MM.1S (cell line): Measurements from ENCODE around the gene DCLRE1A.

ENCODE experiments used
- DNase-seq: peaks from one replicate; pipeline ENCODE4 v3.0.0-alpha.2; 2015
- H2AFZ ChIP-seq: fragments of 300-600 bp; sonication (generic); 2 replicates; pipeline ENCODE4 v1.6.0; 2016; ENCODE audit warnings: antibody characterized with exemption, low read length
- H3F3A ChIP-seq: fragments of 300-600 bp; sonication (generic); 2 replicates; pipeline ENCODE4 v1.6.1; 2016; ENCODE audit warnings: mild to moderate bottlenecking, antibody characterized with exemption, low read length, moderate library complexity, mixed read lengths; ENCODE audit not compliant: insufficient read depth
- H3K27ac ChIP-seq: fragments of 300-600 bp; sonication (generic); 2 replicates; pipeline ENCODE4 v1.5.1; 2016; ENCODE audit warnings: mild to moderate bottlenecking, low read length
- H3K27me3 ChIP-seq: fragments of 300-600 bp; sonication (generic); replicated peaks from 2 replicates; pipeline ENCODE4 v1.6.0; 2016; ENCODE audit warnings: low read length; ENCODE audit not compliant: insufficient read depth
- H3K36me3 ChIP-seq: fragments of 300-600 bp; sonication (generic); replicated peaks from 2 replicates; pipeline ENCODE4 v1.6.1; 2016; ENCODE audit warnings: mild to moderate bottlenecking, low read length, mixed read lengths; ENCODE audit not compliant: insufficient read depth
- H3K4me1 ChIP-seq: fragments of 300-600 bp; sonication (generic); 2 replicates; pipeline ENCODE4 v1.6.1; 2016; ENCODE audit warnings: low read length, mixed read lengths
- H3K4me2 ChIP-seq: fragments of 300-600 bp; sonication (generic); 2 replicates; pipeline ENCODE4 v1.6.0; 2016; ENCODE audit warnings: low read depth, low read length
- H3K4me3 ChIP-seq: fragments of 300-600 bp; sonication (generic); 2 replicates; pipeline ENCODE4 v1.5.1; 2016; ENCODE audit warnings: low read length, mixed read lengths
- H3K79me2 ChIP-seq: fragments of 300-600 bp; sonication (generic); 2 replicates; pipeline ENCODE4 v1.6.1; 2016; ENCODE audit warnings: mixed run types, low read length, mixed read lengths
- H3K9ac ChIP-seq: fragments of 300-600 bp; sonication (generic); 2 replicates; pipeline ENCODE4 v1.6.1; 2016; ENCODE audit warnings: low read length, mixed read lengths
- H3K9me2 ChIP-seq: fragments of 300-600 bp; sonication (generic); replicated peaks from 2 replicates; pipeline ENCODE4 v1.6.1; 2016; ENCODE audit warnings: mild to moderate bottlenecking, low read length, mixed read lengths; ENCODE audit not compliant: insufficient read depth
- H3K9me3 ChIP-seq: fragments of 300-600 bp; sonication (generic); replicated peaks from 2 replicates; pipeline ENCODE4 v1.6.1; 2016; ENCODE audit warnings: mild to moderate bottlenecking, low read length, mixed read lengths; ENCODE audit not compliant: insufficient read depth
- H4K20me1 ChIP-seq: fragments of 300-600 bp; sonication (generic); 2 replicates; pipeline ENCODE4 v1.6.1; 2016; ENCODE audit warnings: mild to moderate bottlenecking, low read length, moderate library complexity, mixed read lengths; ENCODE audit not compliant: insufficient read depth
- EZH2 ChIP-seq: fragments of 300-600 bp; sonication (generic); optimal IDR thresholded peaks from 2 replicates; pipeline ENCODE3; 2017; ENCODE audit warnings: low read depth, mild to moderate bottlenecking, antibody characterized with exemption, low read length, mixed read lengths
- EZH2phosphoT487 ChIP-seq: fragments of 300-600 bp; sonication (generic); IDR thresholded peaks from 2 replicates; pipeline ENCODE4 v1.6.1; 2018; ENCODE audit warnings: antibody characterized with exemption, low read length
- TF ChIP-seq, protein P1 (sequence below): fragments of 300-600 bp; sonication (generic); IDR thresholded peaks from 2 replicates; pipeline ENCODE4 v1.5.1; 2016; ENCODE audit warnings: antibody characterized with exemption, low read length, mixed read lengths

DCLRE1A gene

DNA sequence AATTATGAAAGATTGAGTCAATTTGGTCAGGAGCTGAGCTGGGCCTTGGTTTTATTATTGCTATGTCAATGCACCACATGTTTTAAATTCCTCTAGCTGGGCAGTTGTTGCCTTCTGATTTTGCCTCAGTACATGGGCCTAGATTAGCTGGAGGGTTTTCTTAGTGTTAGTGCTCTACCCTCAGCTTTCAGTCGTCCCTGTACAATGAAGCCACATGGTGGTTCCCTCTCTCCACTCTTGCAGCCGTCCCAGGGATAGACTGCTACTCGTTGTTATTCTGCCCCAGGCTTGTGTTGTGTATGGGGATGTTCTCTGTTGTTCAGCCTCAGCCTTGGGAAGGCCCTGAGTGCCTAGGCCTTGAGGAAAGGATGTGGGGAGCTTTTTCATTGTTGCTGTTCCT, 37.6 kb upstream of the DCLRE1A start:
- no peak for DNase-seq
- Histone ChIP-seq H3K27me3 (no peaks in the 10 kb centered on the region), H3F3A (no peaks in the 10 kb centered on the region), H2AFZ (no peak overlapping the region), H4K20me1 (no peaks in the 10 kb centered on the region), H3K27ac (no peak overlapping the region), H3K9ac (no peak overlapping the region), H3K79me2 (no peaks in the 10 kb centered on the region), H3K36me3 (no peaks in the 10 kb centered on the region), H3K4me2 (no peak overlapping the region), H3K4me1 (no peaks in the 10 kb centered on the region), H3K4me3 (no peak overlapping the region), H3K9me2 (no peaks in the 10 kb centered on the region), H3K9me3 (no peaks in the 10 kb centered on the region)
- TF ChIP-seq EZH2 (no peak), EZH2phosphoT487 (no peak)
- TF ChIP-seq, protein P1, sequence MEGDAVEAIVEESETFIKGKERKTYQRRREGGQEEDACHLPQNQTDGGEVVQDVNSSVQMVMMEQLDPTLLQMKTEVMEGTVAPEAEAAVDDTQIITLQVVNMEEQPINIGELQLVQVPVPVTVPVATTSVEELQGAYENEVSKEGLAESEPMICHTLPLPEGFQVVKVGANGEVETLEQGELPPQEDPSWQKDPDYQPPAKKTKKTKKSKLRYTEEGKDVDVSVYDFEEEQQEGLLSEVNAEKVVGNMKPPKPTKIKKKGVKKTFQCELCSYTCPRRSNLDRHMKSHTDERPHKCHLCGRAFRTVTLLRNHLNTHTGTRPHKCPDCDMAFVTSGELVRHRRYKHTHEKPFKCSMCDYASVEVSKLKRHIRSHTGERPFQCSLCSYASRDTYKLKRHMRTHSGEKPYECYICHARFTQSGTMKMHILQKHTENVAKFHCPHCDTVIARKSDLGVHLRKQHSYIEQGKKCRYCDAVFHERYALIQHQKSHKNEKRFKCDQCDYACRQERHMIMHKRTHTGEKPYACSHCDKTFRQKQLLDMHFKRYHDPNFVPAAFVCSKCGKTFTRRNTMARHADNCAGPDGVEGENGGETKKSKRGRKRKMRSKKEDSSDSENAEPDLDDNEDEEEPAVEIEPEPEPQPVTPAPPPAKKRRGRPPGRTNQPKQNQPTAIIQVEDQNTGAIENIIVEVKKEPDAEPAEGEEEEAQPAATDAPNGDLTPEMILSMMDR: no peak

DNA sequence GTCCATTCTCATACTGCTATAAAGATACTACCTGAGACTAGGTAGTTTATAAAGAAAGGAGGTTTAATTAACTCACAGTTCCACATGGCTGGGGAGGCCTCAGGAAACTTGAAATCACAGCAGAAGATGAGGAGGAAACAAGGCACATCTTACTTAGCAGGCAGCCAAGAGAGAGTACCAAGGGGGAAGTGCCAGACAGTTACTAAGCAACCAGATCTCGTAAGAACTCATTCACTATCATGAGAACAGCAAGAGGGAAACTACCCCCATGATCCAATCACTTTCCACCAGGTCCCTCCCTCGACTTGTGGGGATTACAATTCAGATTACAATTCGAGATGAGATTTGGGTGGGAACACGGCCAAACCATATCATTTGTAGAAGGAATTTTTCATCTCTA, 36.9 kb upstream of the DCLRE1A start:
- Histone ChIP-seq H3K4me2 (no peak overlapping the region), H3F3A (no peaks in the 10 kb centered on the region), H4K20me1 (no peaks in the 10 kb centered on the region), H3K9me2 (no peaks in the 10 kb centered on the region), H3K36me3 (no peaks in the 10 kb centered on the region), H3K9ac (no peak overlapping the region), H2AFZ (no peak overlapping the region), H3K79me2 (no peaks in the 10 kb centered on the region), H3K27me3 (no peaks in the 10 kb centered on the region), H3K4me3 (no peak overlapping the region), H3K9me3 (no peaks in the 10 kb centered on the region), H3K27ac (no peak overlapping the region), H3K4me1 (no peaks in the 10 kb centered on the region)
- TF ChIP-seq EZH2phosphoT487: no peak
- no peak for TF ChIP-seq EZH2
- DNase-seq: no peak

DNA sequence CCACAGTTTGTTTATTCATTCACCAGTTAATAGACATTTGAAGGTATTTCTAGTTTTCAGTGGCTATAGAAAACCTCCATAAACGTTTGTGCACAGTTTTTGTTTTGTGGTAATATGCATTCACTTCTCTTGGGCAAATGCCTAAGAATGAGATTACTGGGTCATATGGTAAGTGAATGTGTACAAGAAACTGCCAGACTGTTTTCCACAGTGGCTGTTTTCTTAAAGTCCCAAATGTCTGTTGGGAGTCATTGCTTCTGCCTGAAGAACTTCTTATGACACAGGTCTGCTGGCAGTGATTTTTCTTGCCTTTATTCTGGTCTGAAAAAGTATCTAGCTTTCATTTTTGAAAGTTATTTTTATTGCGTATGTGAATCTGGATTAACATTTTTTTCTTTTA, 36.0 kb upstream of the DCLRE1A start:
- DNase-seq: no peak
- Histone ChIP-seq H2AFZ (no peak overlapping the region), H4K20me1 (no peaks in the 10 kb centered on the region), H3K36me3 (no peaks in the 10 kb centered on the region), H3K4me3 (no peak overlapping the region), H3K27ac (no peak overlapping the region), H3K9ac (no peak overlapping the region), H3K27me3 (no peaks in the 10 kb centered on the region), H3K9me3 (no peaks in the 10 kb centered on the region), H3F3A (no peaks in the 10 kb centered on the region), H3K9me2 (no peaks in the 10 kb centered on the region), H3K4me2 (no peak overlapping the region), H3K4me1 (no peaks in the 10 kb centered on the region), H3K79me2 (no peaks in the 10 kb centered on the region)
- TF ChIP-seq EZH2phosphoT487 (no peak), EZH2 (no peak)
- TF ChIP-seq, protein P1: no peak

DNA sequence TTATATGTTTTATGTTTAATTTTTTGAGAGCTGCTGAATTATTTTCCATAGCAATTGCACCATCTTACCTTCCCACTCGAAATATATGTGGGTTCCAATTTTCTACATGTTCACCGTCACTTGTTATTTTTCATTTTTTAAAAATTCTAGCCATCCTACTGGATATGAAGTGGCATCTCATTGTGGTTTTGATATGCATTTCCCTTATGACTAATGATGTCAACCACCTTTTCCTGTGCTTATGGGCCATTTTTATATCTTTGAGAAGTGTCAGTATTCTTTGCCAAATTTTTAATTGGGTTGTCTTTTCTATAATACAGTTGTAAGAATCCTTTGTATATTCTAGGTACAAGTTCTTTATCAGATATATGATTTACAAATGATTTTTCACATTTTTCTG, 28.4 kb upstream of the DCLRE1A start:
- Histone ChIP-seq H3K9ac (no peak overlapping the region), H3K27ac (no peak overlapping the region), H3K79me2 (no peaks in the 10 kb centered on the region), H3F3A (no peaks in the 10 kb centered on the region), H4K20me1 (no peaks in the 10 kb centered on the region), H3K4me3 (no peak overlapping the region), H3K27me3 (no peaks in the 10 kb centered on the region), H2AFZ (no peak overlapping the region), H3K9me2 (no peaks in the 10 kb centered on the region), H3K4me2 (no peak overlapping the region), H3K36me3 (no peaks in the 10 kb centered on the region; the same call in 1 of the 2 replicates), H3K4me1 (no peaks in the 10 kb centered on the region), H3K9me3 (no peaks in the 10 kb centered on the region)
- no peak for TF ChIP-seq EZH2phosphoT487
- no peak for TF ChIP-seq EZH2
- TF ChIP-seq, protein P1: no peak
- DNase-seq: no peak
